ENCODE results near the gene ZDHHC5.

ZDHHC5 gene

DNA sequence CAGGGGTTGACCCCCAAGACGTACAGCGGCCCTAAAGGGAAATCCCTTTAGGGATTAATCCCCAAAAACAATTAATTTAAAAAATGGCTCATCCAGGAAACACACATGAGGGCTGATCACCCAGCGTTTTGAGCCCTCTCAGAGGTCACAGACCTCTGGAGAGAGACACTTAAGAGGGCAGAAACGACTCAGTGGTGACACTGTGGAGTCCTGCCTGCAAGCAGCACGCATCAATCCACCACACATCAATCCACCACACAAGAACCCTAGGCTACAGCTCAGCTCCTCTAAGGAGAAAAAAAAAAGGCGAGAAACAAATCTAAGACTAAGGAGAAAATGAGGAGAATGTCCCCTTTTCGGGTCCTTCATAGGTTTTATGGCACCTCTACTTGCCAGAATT, 60.9 kb downstream of the ZDHHC5 start:
- Histone ChIP-seq H3K36me3 (peaks cover 0 to 5% (median 0%) of the 10 kb centered on the region in 3 donors), H3K4me1 (no peaks in the 10 kb centered on the region), H3K27ac (no peak overlapping the region), H3K4me3 (no peak overlapping the region), H3K27me3 (no peaks in the 10 kb centered on the region), H3K9me3 (no peaks in the 10 kb centered on the region)
- TF ChIP-seq, protein P1, sequence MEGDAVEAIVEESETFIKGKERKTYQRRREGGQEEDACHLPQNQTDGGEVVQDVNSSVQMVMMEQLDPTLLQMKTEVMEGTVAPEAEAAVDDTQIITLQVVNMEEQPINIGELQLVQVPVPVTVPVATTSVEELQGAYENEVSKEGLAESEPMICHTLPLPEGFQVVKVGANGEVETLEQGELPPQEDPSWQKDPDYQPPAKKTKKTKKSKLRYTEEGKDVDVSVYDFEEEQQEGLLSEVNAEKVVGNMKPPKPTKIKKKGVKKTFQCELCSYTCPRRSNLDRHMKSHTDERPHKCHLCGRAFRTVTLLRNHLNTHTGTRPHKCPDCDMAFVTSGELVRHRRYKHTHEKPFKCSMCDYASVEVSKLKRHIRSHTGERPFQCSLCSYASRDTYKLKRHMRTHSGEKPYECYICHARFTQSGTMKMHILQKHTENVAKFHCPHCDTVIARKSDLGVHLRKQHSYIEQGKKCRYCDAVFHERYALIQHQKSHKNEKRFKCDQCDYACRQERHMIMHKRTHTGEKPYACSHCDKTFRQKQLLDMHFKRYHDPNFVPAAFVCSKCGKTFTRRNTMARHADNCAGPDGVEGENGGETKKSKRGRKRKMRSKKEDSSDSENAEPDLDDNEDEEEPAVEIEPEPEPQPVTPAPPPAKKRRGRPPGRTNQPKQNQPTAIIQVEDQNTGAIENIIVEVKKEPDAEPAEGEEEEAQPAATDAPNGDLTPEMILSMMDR (IDR thresholded peaks at IDR 0.05): no peak
- intact Hi-C loops (cut with DNase I; ENCODE audit: low total_unique reads): no loop called here
- DNase-seq: no peak

- Histone ChIP-seq H3K36me3 (peaks cover 0 to 6% (median 2%) of the 10 kb centered on the region in 3 donors), H3K4me3 (no peak overlapping the region), H3K9me3 (no peaks in the 10 kb centered on the region), H3K27ac (no peak overlapping the region), H3K27me3 (no peaks in the 10 kb centered on the region), H3K4me1 (no peaks in the 10 kb centered on the region)
- DNase-seq: no peak
- intact Hi-C loops (cut with DNase I; ENCODE audit: low total_unique reads): no loop called here
- TF ChIP-seq, protein P1 (IDR thresholded peaks at IDR 0.05): no peak
Observed at GRCh38 chr11:57729479-57729878, 61.6 kb downstream of the ZDHHC5 start.

DNA sequence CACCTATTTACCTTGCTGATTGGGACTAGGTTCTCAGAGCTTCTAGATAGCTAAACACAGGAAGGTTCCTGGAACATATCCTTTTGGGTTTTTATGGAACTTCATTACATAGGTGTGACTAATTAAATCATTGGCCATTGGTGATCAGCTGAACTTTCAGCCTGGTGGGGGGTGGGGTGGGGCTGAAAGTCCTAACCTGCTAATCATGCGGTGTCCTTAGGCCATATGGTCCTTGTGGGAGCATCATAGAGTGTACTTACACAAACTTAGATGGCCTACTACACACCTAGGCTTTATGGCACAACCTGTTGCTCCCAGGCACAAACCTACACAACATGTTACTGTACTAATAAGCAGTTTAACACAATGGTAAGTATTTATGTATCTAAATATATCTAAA, 64.7 kb downstream of the ZDHHC5 start:
- H3K27me3 ChIP-seq: no peaks in the 10 kb centered on the region
- no peak for DNase-seq
- TF ChIP-seq, protein P1 (IDR thresholded peaks at IDR 0.05): no peak
- H3K4me1 ChIP-seq: no peaks in the 10 kb centered on the region
- peaks cover 0 to 18% (median 6%) of the 10 kb centered on the region in 3 donors for H3K36me3 ChIP-seq
- H3K27ac ChIP-seq: no peak overlapping the region
- H3K9me3 ChIP-seq: no peaks in the 10 kb centered on the region
- H3K4me3 ChIP-seq: no peak overlapping the region
- intact Hi-C loops (cut with DNase I; ENCODE audit: low total_unique reads): no loop called here

DNA sequence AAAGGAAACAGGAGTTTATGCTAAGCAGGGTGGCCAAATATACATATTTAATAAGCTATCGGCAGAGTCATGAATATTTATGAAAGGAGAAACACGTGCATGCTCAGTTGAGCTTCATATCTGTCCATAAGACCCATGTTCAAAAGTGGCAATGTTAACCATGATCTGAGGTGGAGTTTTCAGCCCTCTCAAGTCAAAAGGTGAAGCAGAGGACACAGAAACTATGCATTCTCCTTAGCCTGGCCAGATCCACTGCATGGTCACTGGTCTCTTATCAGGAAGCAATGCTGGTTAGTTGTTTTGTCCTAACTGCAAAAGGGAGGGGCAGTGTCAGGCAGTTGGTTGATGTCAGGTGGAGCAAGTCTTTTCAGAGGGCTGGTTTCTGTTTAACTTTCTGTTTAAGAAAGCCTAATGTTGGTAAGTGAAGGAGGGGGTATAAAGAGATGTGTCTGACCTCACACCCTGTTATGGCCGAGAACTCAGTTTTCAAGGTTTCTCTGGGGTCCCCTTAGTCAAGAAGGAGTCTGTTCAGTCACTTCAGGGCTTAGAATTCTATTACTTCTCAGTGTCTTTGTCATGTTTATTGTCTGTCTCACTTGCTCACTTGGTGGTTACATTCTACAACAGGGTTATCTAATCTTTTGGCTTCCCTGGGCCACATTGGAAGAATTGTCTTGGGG, 67.8 kb downstream of the ZDHHC5 start:
- intact Hi-C loops (cut with DNase I; ENCODE audit: low total_unique reads): no loop called here

DNA sequence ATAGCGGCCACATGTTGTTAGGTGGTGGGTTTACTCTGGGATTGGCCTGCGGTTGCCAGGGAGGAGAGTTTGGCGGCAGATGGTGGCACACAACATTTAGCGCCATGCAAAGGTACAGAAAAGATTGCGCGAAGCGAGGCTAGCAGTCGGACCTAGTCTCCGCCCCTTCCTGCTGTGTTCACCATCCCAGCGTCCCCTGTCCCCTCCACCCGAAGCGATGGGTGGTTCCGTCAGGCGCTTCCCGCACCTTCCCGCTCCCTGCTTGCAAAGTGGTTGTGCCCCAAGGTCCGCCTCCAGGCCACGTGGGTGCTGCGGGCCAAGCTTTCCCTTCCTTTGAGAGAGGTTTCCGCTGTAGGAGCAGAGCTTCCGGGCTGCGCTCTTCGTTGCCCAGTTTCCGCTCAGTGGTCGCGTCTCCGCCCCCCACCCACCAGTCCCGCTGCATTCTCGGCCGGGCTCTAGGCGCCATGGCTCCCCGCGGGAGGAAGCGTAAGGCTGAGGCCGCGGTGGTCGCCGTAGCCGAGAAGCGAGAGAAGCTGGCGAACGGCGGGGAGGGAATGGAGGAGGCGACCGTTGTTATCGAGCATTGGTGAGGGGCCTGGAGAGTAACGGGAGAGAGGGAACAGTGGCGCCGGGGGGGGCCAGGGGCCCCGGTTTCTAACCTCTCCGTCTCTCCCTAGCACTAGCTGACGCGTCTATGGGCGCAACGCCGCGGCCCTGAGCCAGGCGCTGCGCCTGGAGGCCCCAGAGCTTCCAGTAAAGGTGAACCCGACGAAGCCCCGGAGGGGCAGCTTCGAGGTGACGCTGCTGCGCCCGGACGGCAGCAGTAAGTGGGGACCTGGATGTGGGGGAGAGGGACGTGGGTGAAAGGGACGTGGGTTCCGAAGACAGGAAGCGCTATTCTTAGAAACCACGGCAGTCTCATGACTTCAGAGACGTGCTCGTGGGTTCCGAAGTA, 73.5 kb downstream of the ZDHHC5 start, which contains the start of gene SELENOH:
SELENOH (plus strand) TSS at position 360 of the 955 bp plus-strand sequence; CDS start at position 465, 105 bp downstream.
- Histone ChIP-seq H3K36me3 (peaks cover 26 to 68% (median 44%) of the 10 kb centered on the region in 3 donors), H3K27me3 (no peaks in the 10 kb centered on the region), H3K9me3 (no peaks in the 10 kb centered on the region), H3K4me3 (peak within 1 kb of the TSS; percentile 98 to 100), H3K27ac (peak within 1 kb of the TSS; percentile 96 to 99), H3K4me1 (peaks cover 0 to 20% (median 10%) of the 10 kb centered on the region in 4 donors)
- intact Hi-C loops (cut with DNase I; ENCODE audit: low total_unique reads): loop anchor here (10.0 kb wide), 1 partner anchor 63 kb away; no protein-coding TSS in a partner anchor
- DNase-seq: peak; percentile 96 to 98
- TF ChIP-seq, protein P1 (IDR thresholded peaks at IDR 0.05): no peak

More for the DNA sequence above, 67.8 kb downstream of the ZDHHC5 start:
- Histone ChIP-seq H3K36me3 (peaks cover 11 to 39% (median 13%) of the 10 kb centered on the region in 3 donors), H3K27me3 (no peaks in the 10 kb centered on the region), H3K4me3 (no peak overlapping the region), H3K27ac (no peak overlapping the region), H3K4me1 (peaks cover 0 to 4% (median 0%) of the 10 kb centered on the region in 4 donors), H3K9me3 (no peaks in the 10 kb centered on the region)
- no peak for DNase-seq
- TF ChIP-seq, protein P1 (IDR thresholded peaks at IDR 0.05): no peak
